HG03135 (cell line): ENCODE results near the gene CFAP58.

Experiments
- ATAC-seq: cut with Tn5 transposase; IDR thresholded peaks from one replicate; pipeline ENCODE4 v1.9.1; 2021; ENCODE audit warnings: mild to moderate bottlenecking, moderate library complexity; ENCODE audit not compliant: unreplicated experiment

Gene CFAP58

DNA sequence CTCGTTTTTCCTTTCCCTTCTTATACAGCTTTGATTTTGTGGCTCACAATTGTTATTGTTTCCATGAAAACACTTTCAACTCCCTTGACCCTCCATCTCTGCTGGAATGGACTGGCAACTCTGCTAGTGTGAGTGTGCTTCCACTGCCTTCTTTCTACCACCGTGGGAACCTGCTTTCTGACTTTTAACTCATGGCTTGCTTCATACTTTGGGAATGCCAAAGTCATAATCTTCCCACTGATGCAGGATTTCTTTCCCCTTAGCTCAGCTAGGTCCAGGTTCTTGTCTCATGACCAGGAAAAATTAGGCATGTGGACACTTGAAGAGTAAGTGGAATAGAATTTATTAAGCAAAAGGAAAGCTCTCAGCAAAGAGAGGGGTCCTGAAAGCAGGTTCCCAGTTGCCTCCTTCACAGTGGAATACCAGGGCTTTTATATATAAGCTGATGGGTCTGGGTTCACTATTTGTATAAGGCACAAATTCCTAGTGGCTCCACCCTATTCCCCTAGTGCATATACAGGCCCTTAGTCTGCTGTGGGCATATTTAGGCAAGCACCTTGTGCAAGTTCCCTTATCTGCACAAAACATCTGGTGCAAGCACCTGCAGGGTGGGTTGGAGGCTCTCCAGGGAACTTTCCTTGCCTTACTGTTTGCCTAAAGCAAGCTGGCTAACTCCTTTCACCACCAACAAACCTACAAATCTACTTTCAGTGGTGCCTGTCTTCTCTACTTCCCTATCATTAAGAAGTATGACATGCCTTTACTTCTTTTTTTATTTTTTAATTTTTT, 119.5 kb downstream of the CFAP58 start:
- ATAC-seq = no peak

DNA sequence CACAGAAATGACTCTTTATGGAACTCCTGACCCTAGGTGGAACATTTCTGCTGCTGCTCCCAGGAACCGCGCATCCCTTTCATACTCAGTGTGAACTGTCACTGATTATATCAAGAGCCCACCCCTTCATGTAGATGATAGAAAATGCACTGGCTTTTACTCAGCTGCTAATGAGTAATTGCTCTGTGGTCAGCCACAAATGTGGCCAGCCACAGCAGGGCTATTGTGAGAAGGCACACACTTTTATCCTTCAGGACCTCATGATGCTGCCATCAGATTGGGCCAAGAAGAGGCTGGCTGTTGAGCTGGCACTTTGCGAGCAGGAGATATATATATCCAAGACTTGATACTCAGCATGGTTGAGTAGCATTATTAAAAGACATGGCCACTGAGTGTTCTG, 124.7 kb downstream of the CFAP58 start:
- no peak for ATAC-seq

DNA sequence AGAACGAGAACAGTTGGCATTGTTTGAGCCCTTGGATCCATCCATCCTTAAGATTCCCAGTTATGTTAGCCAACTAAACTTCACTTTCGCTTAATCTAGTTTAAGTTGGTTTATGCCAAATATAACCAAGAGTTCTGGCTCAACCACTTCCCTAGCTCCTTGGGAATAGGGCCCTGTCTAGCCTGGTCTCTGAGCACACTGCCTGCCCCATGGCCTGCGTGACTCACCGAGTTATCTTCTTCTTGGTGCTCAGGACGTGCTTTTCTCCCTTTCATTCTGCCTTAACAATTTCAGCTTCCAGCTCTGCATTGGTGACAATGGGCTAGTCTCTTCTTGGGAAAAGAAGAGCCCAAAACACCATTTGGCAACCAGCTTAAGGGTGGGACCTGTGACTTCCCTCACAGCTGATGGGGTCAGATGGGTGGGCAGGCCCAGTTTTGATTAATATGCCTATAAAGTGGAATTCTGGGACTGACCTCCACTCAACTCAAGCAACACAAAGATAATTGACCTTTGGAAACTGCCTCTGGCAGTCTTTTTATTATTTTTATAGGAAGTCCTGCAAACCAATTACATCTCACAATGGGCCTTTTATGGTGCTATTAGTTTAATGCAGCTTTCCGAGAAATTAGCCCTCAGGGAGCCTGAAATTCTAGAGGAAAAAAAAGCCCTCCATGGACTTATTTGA, 126.4 kb downstream of the CFAP58 start:
- ATAC-seq = no peak

DNA sequence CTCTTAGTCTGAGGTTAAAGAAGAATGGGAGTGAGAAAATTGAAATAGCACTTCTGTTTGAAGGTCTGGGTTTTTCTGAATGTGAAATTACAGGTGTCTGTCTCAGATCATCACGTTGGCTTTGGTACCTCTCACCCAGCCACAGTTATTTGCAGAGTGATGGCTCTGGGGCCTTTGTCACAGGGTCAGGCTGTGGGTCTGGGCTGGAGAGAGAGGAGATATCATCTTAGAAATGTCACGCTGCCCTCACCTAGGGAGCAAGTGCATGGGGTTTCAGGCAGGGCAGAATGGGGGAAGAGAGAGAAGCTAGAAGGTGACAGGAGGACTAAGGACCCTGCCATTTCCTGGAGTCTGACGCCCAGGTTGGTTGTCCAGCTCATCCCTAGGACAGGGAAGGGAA, 127.2 kb downstream of the CFAP58 start:
- ATAC-seq = no peak

DNA sequence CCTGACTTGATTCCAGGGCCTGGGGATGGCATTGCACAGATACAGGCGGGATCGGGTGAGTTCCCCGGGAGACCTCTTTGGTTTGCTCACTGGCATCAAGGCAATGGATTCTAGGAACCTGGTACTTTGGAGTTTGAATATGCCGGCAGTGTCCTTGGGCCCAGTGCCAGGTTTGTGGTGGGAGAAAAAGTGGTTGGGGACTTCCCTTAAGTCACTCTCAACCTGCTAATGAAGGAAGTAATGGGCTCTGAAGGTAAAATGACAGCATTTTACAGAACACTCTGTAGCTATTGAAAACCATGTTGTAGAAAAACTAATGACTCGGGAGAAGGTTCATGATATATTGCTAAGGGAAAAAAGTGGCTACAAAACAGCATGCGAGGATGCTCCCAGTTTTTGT, 129.9 kb downstream of the CFAP58 start:
- no peak for ATAC-seq

DNA sequence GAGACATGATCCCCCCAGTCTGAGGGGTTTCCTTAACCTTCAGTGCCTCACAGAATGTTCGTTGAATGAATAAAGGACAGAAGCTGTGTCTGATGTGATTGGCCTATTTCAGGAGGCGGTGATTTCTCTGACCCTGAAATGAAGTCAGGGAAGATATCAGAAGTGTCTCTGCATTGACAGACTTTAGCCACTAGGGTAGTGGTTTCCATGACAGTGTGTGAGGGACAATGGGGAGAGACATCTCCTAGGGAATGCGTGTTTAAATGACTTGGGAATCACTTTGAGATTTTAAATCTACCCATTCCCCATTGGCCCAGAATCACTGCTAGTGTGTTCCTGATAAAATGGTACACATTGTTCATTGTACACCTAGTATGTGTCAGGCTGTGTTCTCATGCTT, 132.0 kb downstream of the CFAP58 start:
- no peak for ATAC-seq

DNA sequence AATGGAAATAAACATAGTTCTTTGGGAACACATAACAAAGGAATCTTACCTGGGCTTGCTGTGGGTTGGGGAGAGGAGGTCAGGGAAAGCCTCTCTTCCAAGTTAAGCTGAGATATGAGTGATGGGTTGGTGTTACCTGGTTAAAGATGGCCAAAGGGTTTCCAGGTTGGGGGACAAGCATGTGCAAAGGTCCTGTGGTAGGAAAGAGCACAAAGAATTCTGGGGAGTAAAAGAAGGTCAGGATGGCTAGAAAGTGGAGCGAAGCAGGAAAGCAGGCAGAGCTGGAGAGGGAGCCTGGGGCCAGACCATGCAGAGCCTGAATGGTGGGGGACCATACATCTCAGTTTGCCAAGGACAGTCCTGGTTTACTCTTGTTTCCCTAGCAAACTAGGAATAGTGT, 133.2 kb downstream of the CFAP58 start:
- no peak for ATAC-seq

DNA sequence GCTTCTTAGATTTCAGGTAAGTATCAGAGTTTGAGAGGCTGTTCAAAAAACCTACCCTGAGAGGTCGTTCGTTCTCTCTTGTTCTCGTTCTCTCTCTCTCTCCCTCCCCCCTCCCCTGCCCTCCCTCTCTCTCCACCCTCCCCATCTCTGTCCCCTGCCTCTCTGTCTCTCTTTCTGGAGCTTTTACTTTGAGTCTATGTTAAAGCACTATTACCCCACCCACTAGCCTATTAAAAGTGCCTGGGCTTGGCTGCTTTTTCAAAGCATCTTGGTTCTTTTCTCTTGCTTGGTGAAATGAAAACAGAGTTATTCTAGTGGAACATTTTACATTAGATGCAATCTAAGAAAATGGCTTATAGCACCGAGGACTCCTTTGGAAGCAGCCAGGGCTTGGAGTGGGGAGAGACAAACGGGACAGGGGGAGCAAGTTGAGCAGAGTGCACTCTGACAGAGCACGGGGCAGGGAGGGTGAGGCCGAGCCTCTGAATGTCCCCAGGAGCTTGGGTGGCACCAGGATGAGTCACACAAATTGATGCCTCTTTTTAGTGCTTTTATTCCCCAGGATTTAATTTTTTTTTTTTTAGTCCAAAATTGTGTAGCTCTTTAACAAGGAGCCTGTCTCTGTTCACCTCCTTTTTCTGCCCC, 134.3 kb downstream of the CFAP58 start:
- no peak for ATAC-seq

DNA sequence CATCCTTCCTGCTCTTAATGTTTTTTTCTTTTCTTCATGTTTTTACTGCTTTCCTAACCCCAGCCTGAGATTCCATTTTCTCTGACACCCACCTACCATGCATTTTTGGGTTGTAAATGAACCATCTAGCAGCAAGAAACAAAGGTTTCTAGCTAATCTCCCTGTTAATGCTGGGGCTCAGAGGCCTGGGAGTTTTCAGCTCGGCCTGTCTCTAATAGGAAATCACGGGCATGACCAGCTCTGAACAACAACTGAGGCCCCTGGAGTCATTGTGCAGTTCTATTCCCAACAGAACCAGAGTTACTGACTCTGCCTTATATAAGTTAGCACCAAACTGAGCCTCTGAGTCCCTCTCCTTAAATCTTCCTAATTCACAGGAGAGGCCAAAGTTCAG, 134.8 kb downstream of the CFAP58 start:
- ATAC-seq = no peak

DNA sequence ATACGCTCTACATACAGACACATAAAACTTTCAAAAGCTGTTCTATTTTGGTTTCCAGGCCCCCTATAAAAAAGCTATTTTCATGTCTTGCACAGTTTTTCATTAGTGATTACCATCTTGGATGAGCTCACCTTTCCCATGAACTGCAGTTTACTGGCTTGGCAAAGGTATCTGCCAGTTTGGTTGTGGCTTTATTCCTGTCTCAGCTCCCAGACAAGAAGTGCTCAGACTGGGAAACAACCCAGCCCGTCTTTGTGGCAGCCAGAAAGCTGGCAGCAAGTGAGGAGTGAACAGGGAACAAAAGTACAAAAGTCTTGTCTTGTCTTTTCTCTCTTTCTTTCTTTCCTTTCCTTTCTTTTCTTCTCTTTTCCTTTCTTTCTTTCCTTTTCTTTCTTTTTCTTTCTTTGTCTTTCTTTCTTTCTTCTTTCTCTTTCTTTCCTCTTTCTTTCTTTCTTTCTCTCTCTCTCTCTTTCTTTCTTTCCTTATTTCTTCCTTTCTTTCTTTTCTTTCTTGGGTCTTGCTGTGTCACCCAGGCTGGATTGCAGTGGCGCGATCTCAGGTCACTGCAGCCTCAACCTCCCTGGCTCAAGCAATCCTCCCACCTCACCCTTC, 138.8 kb downstream of the CFAP58 start:
- ATAC-seq = no peak

DNA sequence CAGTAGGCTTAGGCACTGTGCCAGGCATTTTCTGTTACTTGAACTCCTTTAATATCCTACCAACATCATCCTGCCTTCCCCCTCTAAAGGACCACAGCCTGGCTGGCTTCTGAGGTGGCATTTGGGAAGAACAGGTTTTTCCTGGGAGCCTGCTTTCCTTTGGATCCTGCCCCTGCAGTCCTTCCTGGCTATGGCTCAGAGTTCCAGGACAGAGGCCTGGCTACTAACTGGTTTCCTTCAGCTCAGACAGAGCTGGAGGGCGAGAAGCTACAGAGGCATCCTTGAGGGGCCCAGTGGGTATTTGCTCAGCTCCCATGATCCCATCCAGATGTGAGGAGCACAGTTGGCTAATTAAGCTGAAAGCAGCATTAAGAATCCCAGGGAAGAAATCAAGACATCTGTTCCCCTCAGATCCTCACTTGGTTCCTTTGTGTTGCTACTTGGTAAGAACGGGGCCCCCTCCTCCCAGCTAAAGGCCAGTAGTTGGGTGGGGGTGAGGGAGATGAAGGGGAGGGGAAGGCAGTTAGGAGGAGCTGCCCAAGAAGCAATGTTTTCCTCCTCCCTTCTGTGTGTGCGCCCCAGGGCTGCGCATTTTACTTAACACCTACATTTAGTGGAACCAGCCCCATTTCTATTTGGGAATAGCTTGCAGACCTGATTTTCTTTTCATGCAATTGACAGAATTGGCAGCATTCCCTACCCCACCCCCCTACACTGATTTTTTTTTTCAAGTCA, 144.9 kb downstream of the CFAP58 start:
- ATAC-seq = no peak

DNA sequence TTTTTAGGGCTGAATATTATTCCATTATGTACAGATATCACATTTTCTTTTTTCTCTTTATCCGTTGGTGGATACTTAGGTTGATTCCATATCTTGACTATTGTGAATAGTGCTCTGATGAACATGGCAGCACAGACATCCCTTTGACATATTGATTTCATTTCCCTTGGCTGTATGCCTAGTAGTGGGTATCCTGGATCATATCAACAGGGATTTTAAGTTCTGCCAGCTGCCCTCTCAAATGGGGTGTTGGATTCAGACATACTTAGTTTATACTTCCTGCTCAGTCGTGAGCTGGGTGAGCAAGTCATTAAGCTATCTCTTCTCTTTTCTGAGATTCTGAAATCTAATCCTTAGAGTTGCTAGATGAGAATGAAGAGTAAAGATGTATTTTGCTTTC, 147.8 kb downstream of the CFAP58 start:
- ATAC-seq = no peak

DNA sequence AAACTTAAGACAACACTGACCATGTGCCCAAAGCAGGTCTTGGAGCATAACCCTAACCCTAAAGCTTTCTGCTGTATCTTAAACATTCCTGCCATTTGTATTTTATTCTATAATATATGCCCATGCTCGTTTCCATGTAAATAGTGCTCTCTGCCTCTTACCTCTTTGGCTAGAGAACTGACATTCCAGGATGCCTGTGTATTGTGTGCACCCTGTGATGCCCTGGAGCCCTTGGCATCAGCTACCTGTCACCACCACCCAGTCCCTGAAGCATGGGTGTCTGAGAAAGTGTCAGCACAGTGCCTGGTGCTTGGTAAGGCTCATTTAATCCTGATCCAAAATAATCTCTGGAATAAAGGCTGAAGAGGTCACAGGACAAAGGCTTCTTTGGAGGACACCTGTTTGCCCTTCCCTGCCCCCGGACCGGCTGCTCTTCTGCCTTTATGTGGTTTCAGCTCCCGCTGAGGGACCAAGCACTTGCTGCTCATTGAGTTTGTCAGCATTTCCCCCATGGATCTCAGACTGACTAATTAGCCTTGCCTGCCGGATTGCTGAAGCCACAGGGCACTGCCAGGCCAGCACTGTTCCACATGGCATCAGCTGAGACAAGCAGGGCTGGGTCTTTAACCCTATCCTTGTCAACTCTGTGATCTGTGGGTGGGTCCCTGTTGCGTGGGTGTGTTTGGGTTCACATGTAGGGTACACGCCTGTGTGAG, 148.4 kb downstream of the CFAP58 start:
- ATAC-seq = no peak

DNA sequence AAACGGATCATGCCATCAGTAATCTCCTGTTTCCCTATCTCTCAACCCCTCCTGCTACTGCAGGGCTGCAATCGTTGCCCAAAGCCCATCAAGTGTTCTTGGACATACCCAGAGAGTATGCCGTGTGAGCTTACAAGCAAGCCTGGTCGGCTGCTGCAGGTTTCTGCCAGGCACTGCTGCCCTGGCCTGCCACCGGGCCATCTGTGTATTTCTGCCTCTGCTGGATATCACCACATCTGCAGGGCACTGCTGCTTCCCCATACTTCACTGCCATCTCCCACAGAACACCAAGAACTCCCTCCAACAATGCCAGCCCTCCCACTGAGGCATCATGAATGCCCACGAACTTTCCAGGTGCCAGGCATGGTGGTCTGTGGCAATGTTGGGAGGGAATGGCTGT, 149.3 kb downstream of the CFAP58 start:
- ATAC-seq = no peak
